Adrenal gland (tissue), 5 donors: ENCODE measurements around the gene KCTD11.

Experiments used
- CTCF ChIP-seq, 6 experiments: fragments of 450-650 bp in 4 of 6; fragments of 200-600 bp in 2 of 6; sonication (generic) in 1 of 6; IDR thresholded peaks; 1 replicate in 5 of 6; 2 replicates in 1 of 6; pipeline versions ENCODE4 v1.5.1 to v1.8.0; 2016 to 2021; ENCODE audit warnings: antibody characterized with exemption in 6 of 6, mild to moderate bottlenecking in 2 of 6, moderate library complexity in 1 of 6
- POLR2A ChIP-seq, 2 donors: fragments of 450-650 bp; IDR thresholded peaks; one replicate each; pipeline ENCODE4 v1.6.1; 2017; ENCODE audit warnings: antibody characterized with exemption in 2 of 2, mild to moderate bottlenecking in 2 of 2, moderate library complexity in 1 of 2
- donor health status: DM: no; HTN: no; CAD: no.

GRCh38 chr17:7393613-7394451 is 41.9 kb downstream of the KCTD11 start:
- TF ChIP-seq CTCF (IDR thresholded peaks at IDR 0.05) (no peak), POLR2A (IDR thresholded peaks at IDR 0.05) (no peak)
